Colonic mucosa (tissue), 4 donors: ENCODE data around the gene EPHB2. TPM values are rescaled to one million over a fixed set of nuclear protein-coding genes. Genes with fewer than 3 reads are reported as not detected.

ENCODE experiments used
- DNase-seq: peaks from one replicate; pipeline ENCODE4 v3.0.0-alpha.2; 2020
- H3K27ac ChIP-seq: fragments of 200-600 bp; one replicate; pipeline ENCODE4 v1.8.0; 2021
- H3K27me3 ChIP-seq: fragments of 200-600 bp; one replicate; pipeline ENCODE4 v1.8.0; 2021
- H3K36me3 ChIP-seq: fragments of 200-600 bp; one replicate; pipeline ENCODE4 v1.8.0; 2021
- H3K4me1 ChIP-seq: fragments of 200-600 bp; one replicate; pipeline ENCODE4 v1.8.0; 2021; ENCODE audit warnings: mild to moderate bottlenecking
- H3K4me3 ChIP-seq: fragments of 200-600 bp; one replicate; pipeline ENCODE4 v1.8.0; 2021
- H3K9ac ChIP-seq, 2 donors: one replicate each; pipeline ENCODE4 v1.7.0; 2013; ENCODE audit warnings: control low read depth in 2 of 2, low read depth in 2 of 2, low read length in 2 of 2
- H3K9me3 ChIP-seq: fragments of 200-600 bp; one replicate; pipeline ENCODE4 v1.8.0; 2021
- intact Hi-C: fragments of 100-400 bp; cut with DNase I; formaldehyde crosslinking; loops from one replicate; pipeline ENCODE4 v1.14.1; 2022
- total RNA-seq, 2 donors: library from RNA; stranded (reverse); fragmentation: NEBNext Ultra II Directional in 1 of 2; extraction: Animal tissue kit (Norgen Biotek cat#: 25700) in 1 of 2; gene quantifications; one replicate each; pipeline ENCODE4 v1.2.1, GENCODE V29; 2021
- TF ChIP-seq, protein P1 (sequence below): fragments of 200-600 bp; IDR thresholded peaks from one replicate; pipeline ENCODE4 v1.8.0; 2022; ENCODE audit warnings: antibody characterized with exemption, mild to moderate bottlenecking
- donor health status: healthy.
- donor health status: DM: no; HTN: no; CAD: no.
- donor health status: DM: no; HTN: no; CAD: no.

EPHB2 gene
- total RNA-seq, 2 donors from 2014 or later: 71.9 to 150 TPM

DNA sequence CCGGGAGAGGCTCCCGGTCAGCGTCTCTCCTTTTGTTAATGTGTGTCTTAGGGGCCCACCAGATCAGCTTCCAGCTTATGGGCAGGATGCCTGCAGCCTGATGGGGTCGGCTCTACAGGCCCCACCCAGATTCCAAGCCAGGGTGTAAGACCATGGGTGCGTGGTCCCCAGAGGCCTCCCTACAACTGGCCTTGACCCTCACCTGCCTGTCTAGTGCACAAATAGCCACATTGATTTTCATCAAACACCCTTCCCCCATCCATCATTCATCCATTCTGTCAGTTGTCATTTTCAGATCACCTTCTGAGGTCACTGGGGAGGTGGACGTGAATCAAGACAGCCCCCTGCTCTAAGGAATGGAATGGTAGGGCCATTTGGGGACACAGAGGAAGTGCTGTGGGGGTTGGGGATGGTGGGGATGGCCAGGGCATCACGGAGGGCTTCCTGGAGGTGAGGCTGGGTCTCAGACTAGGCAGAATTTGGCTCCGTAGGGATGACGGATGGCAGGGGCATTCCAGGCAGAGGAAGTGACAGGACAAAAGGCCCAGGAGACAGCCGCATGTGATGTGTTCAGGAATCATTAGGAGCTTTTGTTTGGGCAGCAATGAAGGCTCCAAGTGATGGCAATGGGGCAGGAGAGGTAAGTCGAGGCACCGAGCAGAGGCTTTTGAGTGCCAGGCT is 118.8 kb downstream of the EPHB2 start:
- no peak for DNase-seq
- TF ChIP-seq, protein P1, sequence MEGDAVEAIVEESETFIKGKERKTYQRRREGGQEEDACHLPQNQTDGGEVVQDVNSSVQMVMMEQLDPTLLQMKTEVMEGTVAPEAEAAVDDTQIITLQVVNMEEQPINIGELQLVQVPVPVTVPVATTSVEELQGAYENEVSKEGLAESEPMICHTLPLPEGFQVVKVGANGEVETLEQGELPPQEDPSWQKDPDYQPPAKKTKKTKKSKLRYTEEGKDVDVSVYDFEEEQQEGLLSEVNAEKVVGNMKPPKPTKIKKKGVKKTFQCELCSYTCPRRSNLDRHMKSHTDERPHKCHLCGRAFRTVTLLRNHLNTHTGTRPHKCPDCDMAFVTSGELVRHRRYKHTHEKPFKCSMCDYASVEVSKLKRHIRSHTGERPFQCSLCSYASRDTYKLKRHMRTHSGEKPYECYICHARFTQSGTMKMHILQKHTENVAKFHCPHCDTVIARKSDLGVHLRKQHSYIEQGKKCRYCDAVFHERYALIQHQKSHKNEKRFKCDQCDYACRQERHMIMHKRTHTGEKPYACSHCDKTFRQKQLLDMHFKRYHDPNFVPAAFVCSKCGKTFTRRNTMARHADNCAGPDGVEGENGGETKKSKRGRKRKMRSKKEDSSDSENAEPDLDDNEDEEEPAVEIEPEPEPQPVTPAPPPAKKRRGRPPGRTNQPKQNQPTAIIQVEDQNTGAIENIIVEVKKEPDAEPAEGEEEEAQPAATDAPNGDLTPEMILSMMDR: no peak
- H3K36me3 ChIP-seq: no peaks in the 10 kb centered on the region
- H3K27me3 ChIP-seq: no peaks in the 10 kb centered on the region
- intact Hi-C loops: no loop called here
- no peaks in the 10 kb centered on the region for H3K9me3 ChIP-seq
- no peaks in the 10 kb centered on the region for H3K4me1 ChIP-seq
- H3K4me3 ChIP-seq: no peak overlapping the region
- H3K27ac ChIP-seq: no peak overlapping the region
- no peak overlapping the region for H3K9ac ChIP-seq

GRCh38 chr1:22830041-22830566 is 119.5 kb downstream of the EPHB2 start:
- Histone ChIP-seq H3K4me3 (no peak overlapping the region), H3K36me3 (no peaks in the 10 kb centered on the region), H3K27ac (no peak overlapping the region), H3K9ac (no peak overlapping the region), H3K9me3 (no peaks in the 10 kb centered on the region), H3K4me1 (no peaks in the 10 kb centered on the region), H3K27me3 (no peaks in the 10 kb centered on the region)
- DNase-seq: no peak
- TF ChIP-seq, protein P1: no peak
- intact Hi-C loops: no loop called here

DNA sequence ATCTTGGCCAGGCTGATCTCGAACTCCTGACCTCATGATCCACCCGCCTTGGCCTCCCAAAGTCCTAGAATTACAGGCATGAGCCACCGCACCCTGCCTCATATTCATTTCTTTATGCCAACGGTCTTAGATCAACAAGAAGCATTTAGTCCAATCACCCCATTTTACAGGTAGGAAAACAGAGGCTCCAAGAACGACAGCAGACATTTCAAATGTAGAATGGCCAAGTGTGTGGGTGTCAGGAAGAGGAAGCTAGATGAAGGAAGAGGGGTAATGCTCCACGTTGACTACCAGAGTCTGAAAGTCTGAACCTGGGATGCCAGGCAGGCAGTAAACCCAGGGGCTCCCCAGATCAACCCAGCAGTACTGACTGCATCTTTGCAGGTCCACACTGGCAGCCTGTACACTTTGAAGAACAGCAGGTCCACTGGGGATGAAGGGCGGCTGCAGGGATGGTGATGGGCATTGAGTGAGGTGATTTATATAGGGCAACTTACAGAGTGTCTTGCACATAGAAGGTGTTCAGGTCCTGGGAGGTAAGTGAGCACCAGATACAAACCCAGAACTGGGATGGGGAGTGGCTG is 120.2 kb downstream of the EPHB2 start:
- H3K9me3 ChIP-seq: no peaks in the 10 kb centered on the region
- DNase-seq: no peak

GRCh38 chr1:22831729-22832413 is 121.2 kb downstream of the EPHB2 start:
- H3K4me1 ChIP-seq: no peaks in the 10 kb centered on the region
- peak; percentile 63 for DNase-seq
- peak overlapping the region in 1 of 2 donors; percentile 35 for H3K9ac ChIP-seq
- TF ChIP-seq, protein P1: no peak
- no peaks in the 10 kb centered on the region for H3K27me3 ChIP-seq
- intact Hi-C loops: no loop called here
- no peak overlapping the region for H3K4me3 ChIP-seq
- H3K36me3 ChIP-seq: no peaks in the 10 kb centered on the region
- peak overlapping the region; percentile 17 for H3K27ac ChIP-seq
- H3K9me3 ChIP-seq: no peaks in the 10 kb centered on the region

More for the DNA sequence above, 120.2 kb downstream of the EPHB2 start:
- Histone ChIP-seq H3K36me3 (no peaks in the 10 kb centered on the region), H3K9ac (no peak overlapping the region), H3K4me1 (no peaks in the 10 kb centered on the region), H3K27me3 (no peaks in the 10 kb centered on the region), H3K4me3 (no peak overlapping the region), H3K27ac (no peak overlapping the region)
- intact Hi-C loops: no loop called here
- TF ChIP-seq, protein P1: no peak

GRCh38 chr1:22832414-22832786 is 121.8 kb downstream of the EPHB2 start:
- Histone ChIP-seq H3K27me3 (no peaks in the 10 kb centered on the region), H3K4me3 (no peak overlapping the region), H3K9ac (no peak overlapping the region), H3K4me1 (no peaks in the 10 kb centered on the region), H3K27ac (no peak overlapping the region), H3K9me3 (no peaks in the 10 kb centered on the region), H3K36me3 (no peaks in the 10 kb centered on the region)
- TF ChIP-seq, protein P1: no peak
- DNase-seq: no peak
- intact Hi-C loops: no loop called here
